Nephron (organoid): Measurements from ENCODE around the gene SPECC1L.

Source experiments
- H3K27ac Mint-ChIP-seq, 3 experiments: 2 replicates each; pipeline ENCODE4 v1.8.0; 2020; ENCODE audit warnings: mixed read lengths in 3 of 3, mild to moderate bottlenecking in 2 of 3, moderate library complexity in 1 of 3
- H3K27me3 Mint-ChIP-seq: 2 replicates; pipeline ENCODE4 v1.8.0; 2021; ENCODE audit warnings: low read depth, mild to moderate bottlenecking, moderate library complexity, mixed read lengths
- H3K36me3 Mint-ChIP-seq: 2 replicates; pipeline ENCODE4 v1.8.0; 2020; ENCODE audit warnings: low read depth, mixed read lengths
- H3K4me1 Mint-ChIP-seq: 2 replicates; pipeline ENCODE4 v1.8.0; 2020; ENCODE audit warnings: mixed read lengths
- H3K4me3 Mint-ChIP-seq, 3 experiments: 2 replicates each; pipeline ENCODE4 v1.8.0; 2020; ENCODE audit warnings: mild to moderate bottlenecking in 3 of 3, mixed read lengths in 3 of 3, moderate library complexity in 2 of 3
- H3K9me3 Mint-ChIP-seq: 2 replicates; pipeline ENCODE4 v1.8.0; 2020; ENCODE audit warnings: mixed read lengths
- TF ChIP-seq, protein P1 (sequence below), 3 experiments: fragments of 200-600 bp; sonication (generic); IDR thresholded peaks; one replicate each; pipeline ENCODE4 v1.5.0; 2021; ENCODE audit warnings: antibody characterized with exemption in 3 of 3; ENCODE audit not compliant: unreplicated experiment in 3 of 3

SPECC1L gene

DNA sequence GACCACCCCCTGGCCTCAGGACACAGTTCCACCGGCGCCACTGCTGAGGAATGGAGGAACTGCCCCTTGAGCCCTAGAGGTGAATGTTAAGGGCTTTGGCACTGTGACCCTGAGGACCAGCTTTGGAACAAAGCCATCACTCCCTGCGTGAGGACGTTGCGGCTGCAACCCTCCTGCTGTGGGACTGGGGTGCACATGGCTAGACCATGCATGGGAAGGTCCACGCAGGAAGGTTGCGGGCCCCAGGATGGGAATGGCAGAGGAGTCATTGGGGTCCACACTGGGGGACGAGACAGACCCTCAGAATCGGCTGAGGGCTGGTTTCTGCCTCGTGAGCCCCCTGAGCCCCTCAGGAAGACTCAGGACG is 150.3 kb downstream of the SPECC1L start:
- Mint-ChIP-seq H3K4me3 (no peak overlapping the region), H3K27me3 (peaks cover 25% of the 10 kb centered on the region), H3K36me3 (peaks cover 5% of the 10 kb centered on the region), H3K4me1 (no peaks in the 10 kb centered on the region), H3K27ac (no peak overlapping the region), H3K9me3 (no peaks in the 10 kb centered on the region)
- TF ChIP-seq, protein P1, sequence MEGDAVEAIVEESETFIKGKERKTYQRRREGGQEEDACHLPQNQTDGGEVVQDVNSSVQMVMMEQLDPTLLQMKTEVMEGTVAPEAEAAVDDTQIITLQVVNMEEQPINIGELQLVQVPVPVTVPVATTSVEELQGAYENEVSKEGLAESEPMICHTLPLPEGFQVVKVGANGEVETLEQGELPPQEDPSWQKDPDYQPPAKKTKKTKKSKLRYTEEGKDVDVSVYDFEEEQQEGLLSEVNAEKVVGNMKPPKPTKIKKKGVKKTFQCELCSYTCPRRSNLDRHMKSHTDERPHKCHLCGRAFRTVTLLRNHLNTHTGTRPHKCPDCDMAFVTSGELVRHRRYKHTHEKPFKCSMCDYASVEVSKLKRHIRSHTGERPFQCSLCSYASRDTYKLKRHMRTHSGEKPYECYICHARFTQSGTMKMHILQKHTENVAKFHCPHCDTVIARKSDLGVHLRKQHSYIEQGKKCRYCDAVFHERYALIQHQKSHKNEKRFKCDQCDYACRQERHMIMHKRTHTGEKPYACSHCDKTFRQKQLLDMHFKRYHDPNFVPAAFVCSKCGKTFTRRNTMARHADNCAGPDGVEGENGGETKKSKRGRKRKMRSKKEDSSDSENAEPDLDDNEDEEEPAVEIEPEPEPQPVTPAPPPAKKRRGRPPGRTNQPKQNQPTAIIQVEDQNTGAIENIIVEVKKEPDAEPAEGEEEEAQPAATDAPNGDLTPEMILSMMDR (IDR thresholded peaks at IDR 0.05; ENCODE audit: unreplicated experiment in 3 of 3), result no peak

DNA sequence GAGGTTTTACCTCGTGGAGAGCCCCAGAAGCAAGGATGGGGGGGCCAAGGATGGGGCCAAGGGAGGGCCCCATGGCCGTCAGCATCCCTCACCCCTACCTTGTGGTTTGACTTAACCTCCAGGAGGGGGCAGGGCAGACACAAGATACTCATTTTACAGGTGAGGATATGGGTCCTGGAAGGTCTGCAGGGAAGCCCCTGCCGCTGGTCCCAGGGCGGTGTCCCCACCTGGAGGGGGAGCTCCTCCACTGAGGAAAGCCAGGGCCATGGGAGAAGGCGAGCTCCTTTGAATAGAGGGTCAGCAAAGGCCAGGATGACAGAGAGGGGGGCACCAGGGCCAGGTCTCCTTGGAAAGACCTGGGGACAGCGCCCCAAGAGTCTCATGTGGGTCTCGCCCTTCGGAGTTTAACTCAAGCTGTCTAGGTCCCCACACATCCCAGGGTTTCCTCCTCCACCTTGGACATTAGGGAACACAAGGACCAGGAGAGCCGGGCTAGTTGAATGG is 150.8 kb downstream of the SPECC1L start:
- Mint-ChIP-seq H3K4me1 (no peaks in the 10 kb centered on the region), H3K9me3 (no peaks in the 10 kb centered on the region), H3K27ac (no peak overlapping the region), H3K4me3 (peak overlapping the region in 2 of 3 experiments; percentile 21 to 59), H3K27me3 (peaks cover 30% of the 10 kb centered on the region), H3K36me3 (peaks cover 1% of the 10 kb centered on the region)
- TF ChIP-seq, protein P1 (IDR thresholded peaks at IDR 0.05; ENCODE audit: unreplicated experiment in 3 of 3), result peak; percentile 22 to 30 (median 28)

- Mint-ChIP-seq H3K4me3 (peak overlapping the region; percentile 67 to 77 (median 74)), H3K27ac (no peak overlapping the region)
- TF ChIP-seq, protein P1 (IDR thresholded peaks at IDR 0.05; ENCODE audit: unreplicated experiment in 3 of 3), result no peak
Observed at GRCh38 chr22:24422102-24422665, 151.6 kb downstream of the SPECC1L start.

GRCh38 chr22:24423519-24424000 is 152.9 kb downstream of the SPECC1L start:
- H3K27ac Mint-ChIP-seq, result no peak overlapping the region
- H3K27me3 Mint-ChIP-seq, result peaks cover 35% of the 10 kb centered on the region
- peaks cover 5% of the 10 kb centered on the region for H3K4me1 Mint-ChIP-seq
- H3K9me3 Mint-ChIP-seq, result no peaks in the 10 kb centered on the region
- H3K4me3 Mint-ChIP-seq, result peak overlapping the region in 2 of 3 experiments; percentile 30 to 53
- TF ChIP-seq, protein P1 (IDR thresholded peaks at IDR 0.05; ENCODE audit: unreplicated experiment in 3 of 3), result peak; percentile 90 to 96 (median 91)
- H3K36me3 Mint-ChIP-seq, result no peaks in the 10 kb centered on the region

More at GRCh38 chr22:24422102-24422665, 151.6 kb downstream of the SPECC1L start:
- no peaks in the 10 kb centered on the region for H3K9me3 Mint-ChIP-seq
- H3K27me3 Mint-ChIP-seq, result peaks cover 35% of the 10 kb centered on the region
- H3K36me3 Mint-ChIP-seq, result no peaks in the 10 kb centered on the region
- H3K4me1 Mint-ChIP-seq, result no peaks in the 10 kb centered on the region

- Mint-ChIP-seq H3K4me1 (peaks cover 12% of the 10 kb centered on the region), H3K9me3 (no peaks in the 10 kb centered on the region), H3K4me3 (peak overlapping the region; percentile 58 to 71 (median 62)), H3K27ac (no peak overlapping the region), H3K27me3 (peaks cover 35% of the 10 kb centered on the region), H3K36me3 (no peaks in the 10 kb centered on the region)
- TF ChIP-seq, protein P1 (IDR thresholded peaks at IDR 0.05; ENCODE audit: unreplicated experiment in 3 of 3), result no peak
Observed at GRCh38 chr22:24424001-24424900, 153.6 kb downstream of the SPECC1L start.
